Measurements from ENCODE around the gene SNORC. TPM values are rescaled to one million over a fixed set of nuclear protein-coding genes. Genes with fewer than 3 reads are reported as not detected.

SNORC gene
- total RNA-seq, 2 donors from 2014 or later = 35.0 to 38.2 TPM

GRCh38 chr2:232861353-232861752 lies 8.7 kb upstream of the SNORC start:
- DNase-seq (no peak), ATAC-seq (no peak)
- intact Hi-C loops (cut with DNase I, micrococcal nuclease) = no loop called here

- DNase-seq (no peak), ATAC-seq (no peak)
- intact Hi-C loops (cut with DNase I, micrococcal nuclease) = no loop called here
Measured at GRCh38 chr2:232863996-232864395, 6.1 kb upstream of the SNORC start.

GRCh38 chr2:232865165-232865564 lies 4.9 kb upstream of the SNORC start:
- intact Hi-C loops (cut with DNase I, micrococcal nuclease) = no loop called here
- DNase-seq = no peak
- peak; percentile 57 for ATAC-seq

- ATAC-seq = peak; percentile 73
- intact Hi-C loops (cut with DNase I, micrococcal nuclease) = no loop called here
- no peak for DNase-seq
Measured at GRCh38 chr2:232866104-232866503, 4.0 kb upstream of the SNORC start.

GRCh38 chr2:232869138-232870017 lies 686 bp upstream of the SNORC start:
- DNase-seq = no peak

GRCh38 chr2:232870766-232871371 lies 805 bp downstream of the SNORC start:
- no peak for DNase-seq
- intact Hi-C loops (cut with DNase I, micrococcal nuclease) = no loop called here
- no peak for ATAC-seq

More at GRCh38 chr2:232869138-232870017, 686 bp upstream of the SNORC start:
- intact Hi-C loops (cut with DNase I, micrococcal nuclease) = no loop called here
- no peak for ATAC-seq

- DNase-seq (no peak), ATAC-seq (no peak)
- intact Hi-C loops (cut with DNase I, micrococcal nuclease) = no loop called here
Measured at GRCh38 chr2:232871418-232871834, 1.4 kb downstream of the SNORC start.

- ATAC-seq (no peak), DNase-seq (no peak)
- intact Hi-C loops (cut with DNase I, micrococcal nuclease) = no loop called here
Measured at GRCh38 chr2:232871835-232872736, 2.0 kb downstream of the SNORC start.

- DNase-seq = no peak
- ATAC-seq = no peak
- intact Hi-C loops (cut with DNase I, micrococcal nuclease) = no loop called here
Measured at GRCh38 chr2:232872826-232873225, 2.8 kb downstream of the SNORC start.

GRCh38 chr2:232873292-232873908 lies 3.3 kb downstream of the SNORC start:
- intact Hi-C loops (cut with DNase I, micrococcal nuclease) = no loop called here
- ATAC-seq (peak; percentile 5), DNase-seq (peak in 1 of 2 donors; percentile 43)

GRCh38 chr2:232873909-232874641 lies 4.0 kb downstream of the SNORC start:
- peak; percentile 86 for DNase-seq
- peak; percentile 68 for ATAC-seq
- intact Hi-C loops (cut with DNase I, micrococcal nuclease) = no loop called here

- DNase-seq = no peak
- intact Hi-C loops (cut with DNase I, micrococcal nuclease) = no loop called here
- no peak for ATAC-seq
Measured at GRCh38 chr2:232874677-232875223, 4.7 kb downstream of the SNORC start.

- intact Hi-C loops (cut with DNase I, micrococcal nuclease) = no loop called here
- DNase-seq = peak in 1 of 2 donors; percentile 58
- ATAC-seq = peak; percentile 28
Measured at GRCh38 chr2:232875256-232876121, 5.4 kb downstream of the SNORC start.

GRCh38 chr2:232876161-232876977 lies 6.3 kb downstream of the SNORC start:
- intact Hi-C loops (cut with DNase I, micrococcal nuclease) = no loop called here
- peak; percentile 50 to 74 for DNase-seq
- ATAC-seq = peak; percentile 65

GRCh38 chr2:232876978-232877441 lies 6.9 kb downstream of the SNORC start:
- intact Hi-C loops (cut with DNase I, micrococcal nuclease) = no loop called here
- ATAC-seq (peak; percentile 32), DNase-seq (peak in 1 of 2 donors; percentile 35)

- intact Hi-C loops (cut with DNase I, micrococcal nuclease) = no loop called here
Measured at GRCh38 chr2:232877940-232878511, 8.0 kb downstream of the SNORC start.

More at GRCh38 chr2:232877940-232878511, 8.0 kb downstream of the SNORC start:
- no peak for DNase-seq
- ATAC-seq = no peak

Measured in left colon (tissue), 2 donors.